GM23338 (cell line): ENCODE results near the gene TSPYL4. TPM values are rescaled to one million over a fixed set of nuclear protein-coding genes. Genes with fewer than 3 reads are reported as not detected.

Experiments used
- ATAC-seq: fragments of 200-7000 bp; cut with Tn5 transposase; 3 replicates; pipeline ENCODE4 v1.9.1; 2020
- DNase-seq: peaks from one replicate; pipeline ENCODE4 v3.0.0-alpha.2; 2015; ENCODE audit warnings: low spot score
- H2AFZ ChIP-seq: fragments of 200-600 bp; sonication (generic); 2 replicates; pipeline ENCODE4 v1.8.0; 2016; ENCODE audit warnings: antibody characterized with exemption, mild to moderate bottlenecking, moderate library complexity
- H3F3A ChIP-seq: fragments of 200-600 bp; sonication (generic); replicated peaks from 2 replicates; pipeline ENCODE4 v1.8.0; 2017; ENCODE audit warnings: antibody characterized with exemption, mixed run types, low read depth
- H3K27ac ChIP-seq: fragments of 200-600 bp; sonication (generic); 2 replicates; pipeline ENCODE4 v1.6.1; 2016; ENCODE audit warnings: low read depth
- H3K27me3 ChIP-seq: fragments of 200-600 bp; sonication (generic); 2 replicates; pipeline ENCODE4 v1.8.0; 2016; ENCODE audit warnings: mild to moderate bottlenecking, mixed run types, moderate library complexity; ENCODE audit not compliant: insufficient read depth
- H3K36me3 ChIP-seq: fragments of 200-600 bp; sonication (generic); 2 replicates; pipeline ENCODE4 v1.8.0; 2016; ENCODE audit warnings: mild to moderate bottlenecking; ENCODE audit not compliant: insufficient read depth
- H3K4me1 ChIP-seq: fragments of 200-600 bp; sonication (generic); 2 replicates; pipeline ENCODE4 v1.8.0; 2016; ENCODE audit warnings: mild to moderate bottlenecking, moderate library complexity; ENCODE audit not compliant: insufficient read depth
- H3K4me2 ChIP-seq: fragments of 200-600 bp; sonication (generic); 2 replicates; pipeline ENCODE4 v1.7.1; 2017; ENCODE audit warnings: mixed run types
- H3K4me3 ChIP-seq: fragments of 200-600 bp; sonication (generic); 2 replicates; pipeline ENCODE4 v1.6.1; 2016; ENCODE audit warnings: mixed run types
- H3K79me2 ChIP-seq: fragments of 200-600 bp; sonication (generic); replicated peaks from 2 replicates; pipeline ENCODE4 v1.8.0; 2017; ENCODE audit warnings: mild to moderate bottlenecking; ENCODE audit not compliant: insufficient read depth
- H3K9me2 ChIP-seq: fragments of 200-600 bp; sonication (generic); 2 replicates; pipeline ENCODE4 v1.8.0; 2017; ENCODE audit not compliant: insufficient read depth
- H4K20me1 ChIP-seq: fragments of 200-600 bp; sonication (generic); replicated peaks from 2 replicates; pipeline ENCODE4 v1.8.0; 2017; ENCODE audit warnings: mild to moderate bottlenecking; ENCODE audit not compliant: insufficient read depth
- H3K27ac Mint-ChIP-seq: 2 replicates; pipeline ENCODE4 v1.8.0; 2020; ENCODE audit warnings: inconsistent platforms, mild to moderate bottlenecking, moderate library complexity, mixed read lengths
- H3K27me3 Mint-ChIP-seq: 3 replicates; pipeline ENCODE4 v1.8.0; 2022; ENCODE audit warnings: low read depth, mild to moderate bottlenecking, moderate library complexity, mixed read lengths, inconsistent platforms; ENCODE audit not compliant: insufficient read depth, poor library complexity
- H3K36me3 Mint-ChIP-seq: 3 replicates; pipeline ENCODE4 v1.8.0; 2021; ENCODE audit warnings: low read depth, mild to moderate bottlenecking, inconsistent platforms, moderate library complexity, mixed read lengths
- H3K4me1 Mint-ChIP-seq: 3 replicates; pipeline ENCODE4 v1.8.0; 2020; ENCODE audit warnings: mild to moderate bottlenecking, inconsistent platforms, mixed read lengths
- H3K4me3 Mint-ChIP-seq: 3 replicates; pipeline ENCODE4 v1.8.0; 2021; ENCODE audit warnings: moderate library complexity, mild to moderate bottlenecking, inconsistent platforms, mixed read lengths
- H3K9me3 Mint-ChIP-seq: 3 replicates; pipeline ENCODE4 v1.8.0; 2020; ENCODE audit warnings: moderate library complexity, mild to moderate bottlenecking, inconsistent platforms, mixed read lengths
- CREB1 ChIP-seq: fragments of 250-450 bp; sonication (Bioruptor Pico); IDR thresholded peaks from 2 replicates; pipeline ENCODE4 v1.5.0; 2020; ENCODE audit warnings: low read depth, mild to moderate bottlenecking, moderate library complexity
- CTCF ChIP-seq, 2 experiments: fragments of 200-600 bp in 1 of 2; sonication (generic) in 1 of 2; conservative IDR thresholded peaks; 2 replicates each; pipeline versions ENCODE4 v1.5.1 to v1.6.1; 2016 to 2017; ENCODE audit warnings: antibody characterized with exemption in 2 of 2, low read depth in 2 of 2, mild to moderate bottlenecking in 2 of 2, moderate library complexity in 1 of 2
- ETS1 ChIP-seq: IDR thresholded peaks from 2 replicates; pipeline ENCODE4 v1.6.1; 2016; ENCODE audit warnings: antibody characterized with exemption
- EZH2 ChIP-seq: fragments of 200-600 bp; sonication (generic); IDR thresholded peaks from one replicate; pipeline ENCODE4 v1.8.0; 2017; ENCODE audit warnings: antibody characterized with exemption, mild to moderate bottlenecking, low read depth; ENCODE audit not compliant: unreplicated experiment
- EZH2phosphoT487 ChIP-seq: fragments of 200-600 bp; sonication (generic); IDR thresholded peaks from one replicate; pipeline ENCODE4 v1.8.1; 2018; ENCODE audit warnings: antibody characterized with exemption; ENCODE audit not compliant: unreplicated experiment
- POLR2AphosphoS5 ChIP-seq: IDR thresholded peaks from 2 replicates; pipeline ENCODE4 v1.6.1; 2016; ENCODE audit warnings: antibody characterized with exemption, low read depth
- REST ChIP-seq: IDR thresholded peaks from one replicate; pipeline ENCODE4 v1.6.1; 2018; ENCODE audit warnings: antibody characterized with exemption; ENCODE audit not compliant: unreplicated experiment
- STAT1 ChIP-seq: IDR thresholded peaks from one replicate; pipeline ENCODE4 v1.6.1; 2016; ENCODE audit warnings: antibody characterized with exemption; ENCODE audit not compliant: unreplicated experiment
- ZNF331 ChIP-seq: fragments of 250-450 bp; sonication (Bioruptor Pico); IDR thresholded peaks from 2 replicates; pipeline ENCODE4 v1.5.0; 2020; ENCODE audit warnings: low read depth, mild to moderate bottlenecking, moderate library complexity
- polyA plus RNA-seq: library from polyadenylated mRNA; unstranded; fragments of >200 nt; fragmentation: Nextera tagmentation; extraction: Ambion mirVana; gene quantifications from 2 replicates; pipeline ENCODE4 v1.2.1, GENCODE V29; 2016
- total RNA-seq: library from RNA; depleted of rRNA; stranded (reverse); fragments of >200 nt; shearing (Covaris generic); gene quantifications from 2 replicates; pipeline ENCODE4 v1.2.3, GENCODE V29; 2014

TSPYL4 gene
- total and polyA plus RNA-seq, 2 experiments from 2014 or later, result 13.2 to 19.8 TPM

- no peak for TF ChIP-seq CTCF (conservative IDR thresholded peaks at IDR 0.05; ENCODE audit: low read depth in 2 of 2)
- TF ChIP-seq EZH2phosphoT487, result no peak
- no peak for TF ChIP-seq EZH2
- TF ChIP-seq ETS1, result no peak
- TF ChIP-seq STAT1, result no peak
- TF ChIP-seq REST, result no peak
- no peak for TF ChIP-seq POLR2AphosphoS5
- TF ChIP-seq ZNF331 (CRISPR knock-in tag), result no peak
These were observed 28.8 kb upstream of the TSPYL4 start (continued) for GRCh38 chr6:116282698-116283097.

GRCh38 chr6:116280933-116281316 is 27.1 kb upstream of the TSPYL4 start:
- DNase-seq (no peak), ATAC-seq (no peak)
- peaks cover 34% of the 10 kb centered on the region for H3K79me2 ChIP-seq
- H4K20me1 ChIP-seq, result peaks cover 11% of the 10 kb centered on the region
- H3K36me3 ChIP-seq, result no peaks in the 10 kb centered on the region
- Mint-ChIP-seq H3K4me3 (peak overlapping the region; percentile 93), H3K9me3 (peaks cover 5% of the 10 kb centered on the region; the same call in 2 of the 3 replicates), H3K36me3 (peaks cover 25% of the 10 kb centered on the region), H3K4me1 (peaks cover 39% of the 10 kb centered on the region), H3K27me3 (peaks cover 4% of the 10 kb centered on the region), H3K27ac (peak overlapping the region; percentile 100; the same call in 1 of the 2 replicates)
- peak overlapping the region; percentile 79; the same call in 1 of the 2 replicates for H3K4me2 ChIP-seq
- peak overlapping the region; percentile 72; the same call in 1 of the 2 replicates for H3K27ac ChIP-seq
- no peaks in the 10 kb centered on the region for H3K9me2 ChIP-seq
- peaks cover 18% of the 10 kb centered on the region for H3K4me1 ChIP-seq
- 0 out of 2 replicates have a peak overlapping the region, but pooled peaks have one; percentile 4 for H2AFZ ChIP-seq
- H3F3A ChIP-seq, result no peaks in the 10 kb centered on the region
- H3K27me3 ChIP-seq, result no peaks in the 10 kb centered on the region
- no peak overlapping the region for H3K4me3 ChIP-seq
- TF ChIP-seq EZH2 (no peak), CREB1 (CRISPR knock-in tag) (no peak)
